Breast epithelium (tissue), 3 donors: ENCODE data around the gene TRPC4AP.

Experiments used
- POLR2AphosphoS5 ChIP-seq, 3 donors: sonication (generic); formaldehyde crosslinking; IDR thresholded peaks; one replicate each; pipeline ENCODE4 v1.6.1; 2017; ENCODE audit warnings: antibody characterized with exemption in 3 of 3
- TF ChIP-seq, protein P1 (sequence below), 3 donors: fragments of 450-650 bp; IDR thresholded peaks; one replicate each; pipeline ENCODE4 v1.5.1; 2016 to 2017; ENCODE audit warnings: antibody characterized with exemption in 3 of 3, mild to moderate bottlenecking in 3 of 3, moderate library complexity in 3 of 3

DNA sequence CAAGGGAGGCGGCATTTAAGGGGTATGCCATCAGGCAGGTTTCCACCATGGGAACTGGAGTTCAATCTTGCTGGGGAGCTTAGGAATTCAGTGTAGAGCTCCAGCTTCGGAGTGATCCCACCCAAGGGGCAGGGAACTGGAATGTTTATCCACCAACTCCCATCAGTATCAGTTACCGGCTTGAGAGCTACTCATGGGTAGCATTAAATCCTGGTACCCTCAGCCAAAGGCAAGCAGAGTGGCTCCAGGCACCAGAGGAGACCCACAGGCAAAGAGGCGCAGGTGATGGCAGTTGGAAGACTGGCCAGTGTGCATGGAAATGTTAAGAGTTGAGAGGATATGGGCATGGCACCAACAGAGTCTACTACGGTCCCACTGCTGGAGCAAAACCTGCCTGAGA is 40.4 kb upstream of the TRPC4AP start:
- TF ChIP-seq, protein P1, sequence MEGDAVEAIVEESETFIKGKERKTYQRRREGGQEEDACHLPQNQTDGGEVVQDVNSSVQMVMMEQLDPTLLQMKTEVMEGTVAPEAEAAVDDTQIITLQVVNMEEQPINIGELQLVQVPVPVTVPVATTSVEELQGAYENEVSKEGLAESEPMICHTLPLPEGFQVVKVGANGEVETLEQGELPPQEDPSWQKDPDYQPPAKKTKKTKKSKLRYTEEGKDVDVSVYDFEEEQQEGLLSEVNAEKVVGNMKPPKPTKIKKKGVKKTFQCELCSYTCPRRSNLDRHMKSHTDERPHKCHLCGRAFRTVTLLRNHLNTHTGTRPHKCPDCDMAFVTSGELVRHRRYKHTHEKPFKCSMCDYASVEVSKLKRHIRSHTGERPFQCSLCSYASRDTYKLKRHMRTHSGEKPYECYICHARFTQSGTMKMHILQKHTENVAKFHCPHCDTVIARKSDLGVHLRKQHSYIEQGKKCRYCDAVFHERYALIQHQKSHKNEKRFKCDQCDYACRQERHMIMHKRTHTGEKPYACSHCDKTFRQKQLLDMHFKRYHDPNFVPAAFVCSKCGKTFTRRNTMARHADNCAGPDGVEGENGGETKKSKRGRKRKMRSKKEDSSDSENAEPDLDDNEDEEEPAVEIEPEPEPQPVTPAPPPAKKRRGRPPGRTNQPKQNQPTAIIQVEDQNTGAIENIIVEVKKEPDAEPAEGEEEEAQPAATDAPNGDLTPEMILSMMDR (IDR thresholded peaks at IDR 0.05) = no peak
- TF ChIP-seq POLR2AphosphoS5 (IDR thresholded peaks at IDR 0.05) = no peak
